Kidney (tissue), 14 donors: ENCODE measurements around the gene CRIP1. TPM values are rescaled to one million over a fixed set of nuclear protein-coding genes. Genes with fewer than 3 reads are reported as not detected.

Experiments
- DNase-seq, 5 donors: peaks; one replicate each; pipeline ENCODE4 v3.0.0-alpha.2; 2013 to 2020
- FAIRE-seq: peaks from 2 replicates; lab custom pipeline; 2012; peaks lifted over from hg19 to GRCh38; lab: Jason Lieb, UNC
- H3K27ac ChIP-seq, 2 donors: one replicate each; pipeline ENCODE4 v1.7.0; 2013; ENCODE audit warnings: low read depth in 2 of 2, low read length in 2 of 2, inconsistent platforms in 1 of 2
- H3K27me3 ChIP-seq: one replicate; pipeline ENCODE4 v1.7.1; 2013; ENCODE audit warnings: low read length, inconsistent platforms; ENCODE audit not compliant: control insufficient read depth, insufficient read depth
- H3K36me3 ChIP-seq, 3 donors: one replicate each; pipeline versions ENCODE4 v1.7.0 to v1.7.1; 2013; ENCODE audit warnings: low read length in 3 of 3, control low read depth in 1 of 3, inconsistent platforms in 1 of 3; ENCODE audit not compliant: insufficient read depth in 3 of 3, control insufficient read depth in 2 of 3
- H3K4me1 ChIP-seq, 3 donors: one replicate each; pipeline versions ENCODE4 v1.7.0 to v1.7.1; 2013; ENCODE audit warnings: low read length in 3 of 3, inconsistent platforms in 1 of 3, low read depth in 1 of 3; ENCODE audit not compliant: control insufficient read depth in 2 of 3, insufficient read depth in 2 of 3
- H3K4me3 ChIP-seq, 3 donors: one replicate each; pipeline versions ENCODE4 v1.7.0 to v1.8.1; 2013; ENCODE audit warnings: low read length in 3 of 3, control low read depth in 1 of 3, inconsistent platforms in 1 of 3
- H3K9ac ChIP-seq, 3 donors: one replicate each; pipeline versions ENCODE4 v1.7.0 to v1.7.1; 2013; ENCODE audit warnings: low read length in 3 of 3, control low read depth in 1 of 3, inconsistent platforms in 1 of 3
- H3K9me3 ChIP-seq, 3 donors: one replicate each; pipeline versions ENCODE4 v1.7.0 to v1.7.1; 2013; ENCODE audit warnings: low read length in 3 of 3, control low read depth in 1 of 3, inconsistent platforms in 1 of 3; ENCODE audit not compliant: control insufficient read depth in 2 of 3, insufficient read depth in 1 of 3
- CTCF ChIP-seq: IDR thresholded peaks from 3 replicates; pipeline ENCODE4 v1.5.1; 2012; ENCODE audit warnings: mild to moderate bottlenecking, moderate library complexity, borderline replicate concordance; ENCODE audit not compliant: insufficient read depth; ENCODE audit errors: extremely low read depth
- intact Hi-C: fragments of 100-400 bp; cut with DNase I; formaldehyde crosslinking; loops from one replicate; pipeline ENCODE4 v1.11.1; 2022
- polyA plus RNA-seq: library from polyadenylated mRNA; stranded (reverse); fragments of 350-450 nt; fragmentation: Illumina TruSeq; extraction: RNeasy Lipid Tissue Mini Kit (QIAGEN cat#74804); gene quantifications from one replicate; pipeline ENCODE4 v1.2.3, GENCODE V29; 2014; ENCODE audit warnings: low read depth, low replicate concordance; ENCODE audit not compliant: insufficient read depth
- total RNA-seq: library from RNA; stranded (reverse); fragmentation: NEBNext Ultra II Directional; extraction: Animal tissue kit (Norgen Biotek cat#: 25700); gene quantifications from one replicate; pipeline ENCODE4 v1.2.1, GENCODE V29; 2021
- donor health status: control.
- donor health status: control.
- donor health status: control.
- donor health status: control.
- donor health status: control.
- donor health status: DM: yes; HTN: yes; CAD: no.
- donor health status: Normal renal cell carcinoma (clear cell type).

CRIP1 gene
- total and polyA plus RNA-seq, 2 donors from 2014 or later = 272 to 381 TPM

GRCh38 chr14:105473677-105474482 is 12.8 kb upstream of the CRIP1 start:
- Histone ChIP-seq H3K27me3 (no peaks in the 10 kb centered on the region), H3K9ac (peak overlapping the region in 1 of 3 donors; percentile 69), H3K36me3 (no peaks in the 10 kb centered on the region), H3K4me3 (peak overlapping the region in 1 of 3 donors; percentile 37), H3K4me1 (peaks cover 0 to 40% (median 14%) of the 10 kb centered on the region in 3 donors), H3K27ac (peak overlapping the region; percentile 84 to 94), H3K9me3 (no peaks in the 10 kb centered on the region)
- intact Hi-C loops = no loop called here
- no peak for TF ChIP-seq CTCF
- DNase-seq (peak; percentile 97 to 99 (median 98)), FAIRE-seq (no peak)

- H3K27me3 ChIP-seq = no peaks in the 10 kb centered on the region
- TF ChIP-seq CTCF = no peak
- no peaks in the 10 kb centered on the region for H3K9me3 ChIP-seq
- H3K4me1 ChIP-seq = peaks cover 0 to 38% (median 14%) of the 10 kb centered on the region in 3 donors
- H3K36me3 ChIP-seq = peaks cover 0 to 2% (median 0%) of the 10 kb centered on the region in 3 donors
- H3K9ac ChIP-seq = peak within 1 kb of the TSS; percentile 36 to 84 (median 48)
- intact Hi-C loops = no loop called here
- FAIRE-seq = no peak
- peak in 2 of 5 donors; percentile 76 to 85 for DNase-seq
- H3K4me3 ChIP-seq = peak within 1 kb of the TSS; percentile 62 to 71 (median 65)
- H3K27ac ChIP-seq = peak within 1 kb of the TSS; percentile 91 to 97
Observed at GRCh38 chr14:105474483-105475268, 12.0 kb upstream of the CRIP1 start, which contains the start of gene CRIP2. TSS of gene CRIP2 (plus strand) at chr14:105474821. CDS start at chr14:105474863, 42 bp downstream.

DNA sequence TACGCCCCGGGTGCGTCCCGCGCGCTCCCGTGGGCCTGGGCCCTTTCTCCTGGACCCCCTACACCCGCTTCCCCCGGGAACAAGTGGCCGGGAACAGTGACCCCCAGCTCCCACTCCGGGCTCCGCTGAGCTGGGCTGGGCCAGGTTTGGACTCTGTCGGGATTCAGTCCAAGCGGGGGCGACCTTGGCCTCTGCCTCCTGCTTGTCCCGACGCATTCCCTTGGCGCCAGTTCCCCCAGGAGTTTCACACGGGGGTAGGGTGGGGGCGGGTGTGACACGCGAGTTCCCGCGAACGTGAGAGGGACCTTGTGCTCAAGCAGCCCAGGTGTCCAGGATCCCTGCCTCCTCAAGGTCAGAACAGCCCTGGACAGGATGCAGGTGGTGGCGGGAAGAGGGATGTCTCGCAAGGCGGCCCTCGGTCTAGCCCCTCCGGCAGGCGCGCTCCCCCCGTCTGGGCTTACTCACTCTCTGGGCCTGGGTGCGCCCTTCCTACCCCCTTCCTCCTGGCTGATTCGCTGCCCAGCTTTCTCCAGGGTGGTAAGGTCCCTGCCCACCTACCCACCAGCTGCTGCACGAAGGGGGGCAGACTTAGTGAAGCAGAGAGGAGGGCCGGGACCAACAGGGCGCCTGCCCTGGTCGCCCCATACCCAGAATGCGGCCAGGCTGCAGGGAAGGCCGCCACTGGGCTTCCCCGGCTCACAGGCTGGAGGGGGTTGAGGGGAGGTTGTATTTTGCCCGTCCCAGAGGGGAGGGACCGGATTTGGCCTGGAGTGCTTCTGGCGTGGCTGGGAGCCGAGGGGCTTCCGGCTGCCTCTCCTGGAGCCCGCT is 11.2 kb upstream of the CRIP1 start:
- DNase-seq (peak; percentile 56 to 91 (median 77)), FAIRE-seq (no peak)
- intact Hi-C loops = no loop called here
- Histone ChIP-seq H3K9me3 (no peaks in the 10 kb centered on the region), H3K27ac (peak overlapping the region; percentile 91 to 97), H3K9ac (peak overlapping the region; percentile 36 to 84 (median 48)), H3K36me3 (peaks cover 0 to 5% (median 0%) of the 10 kb centered on the region in 3 donors), H3K4me3 (peak overlapping the region; percentile 62 to 71 (median 65)), H3K27me3 (no peaks in the 10 kb centered on the region), H3K4me1 (peaks cover 0 to 43% (median 14%) of the 10 kb centered on the region in 3 donors)
- TF ChIP-seq CTCF = no peak
